Uterus (tissue), 2 donors: Measurements from ENCODE around the gene MYH15.

Experiments
- CTCF ChIP-seq, 4 experiments: fragments of 200-600 bp in 2 of 4; fragments of 450-650 bp in 2 of 4; sonication (generic) in 2 of 4; IDR thresholded peaks; one replicate each; pipeline ENCODE4 v1.5.1; 2016 to 2019; ENCODE audit warnings: antibody characterized with exemption in 4 of 4, mild to moderate bottlenecking in 2 of 4, moderate library complexity in 1 of 4
- POLR2A ChIP-seq, 2 donors: fragments of 450-650 bp; IDR thresholded peaks; one replicate each; pipeline ENCODE4 v1.6.1; 2016; ENCODE audit warnings: antibody characterized with exemption in 2 of 2, mild to moderate bottlenecking in 1 of 2, moderate library complexity in 1 of 2

- no peak for TF ChIP-seq CTCF (IDR thresholded peaks at IDR 0.05)
- no peak for TF ChIP-seq POLR2A (IDR thresholded peaks at IDR 0.05)
Observed at GRCh38 chr3:108471426-108471825, 39.0 kb downstream of the MYH15 start.
